SK-N-SH (cell line): ENCODE measurements around the gene DAB1. TPM values are rescaled to one million over a fixed set of nuclear protein-coding genes. Genes with fewer than 3 reads are reported as not detected.
A peak's percentile ranks its signal among the peaks of the same experiment; 100 is the strongest.

Experiments
- CTCF ChIA-PET: fragments of 300-600, 350-600 bp; formaldehyde crosslinking; extraction: SDS; loops from one replicate; lab custom pipeline; 2021; lab: Yijun Ruan, JAX
- POLR2A ChIA-PET: fragments of 350-600 bp; sonication (Branson Sonifier 250); formaldehyde crosslinking; extraction: SDS; loops from one replicate; lab custom pipeline; 2020; ENCODE audit warnings: antibody characterized with exemption, inconsistent platforms; lab: Yijun Ruan, JAX
- DNase-seq: peaks from one replicate; pipeline ENCODE4 v3.0.0; 2012
- H2AFZ ChIP-seq: fragments of 200-600 bp; sonication (generic); 2 replicates; pipeline ENCODE4 v1.8.1; 2016; ENCODE audit warnings: antibody characterized with exemption, mild to moderate bottlenecking, low read depth
- H3F3A ChIP-seq: fragments of 200-600 bp; sonication (generic); replicated peaks from 2 replicates; pipeline ENCODE3; 2016; ENCODE audit warnings: antibody characterized with exemption, mild to moderate bottlenecking; ENCODE audit not compliant: insufficient read depth
- H3K27ac ChIP-seq, 2 experiments: fragments of 200-500 bp in 1 of 2; fragments of 200-600 bp in 1 of 2; sonication (Bioruptor generic) in 1 of 2; sonication (generic), shearing (Covaris generic) in 1 of 2; 2 replicates each; pipeline versions ENCODE4 v1.5.1 to v1.6.1; 2014 to 2016; ENCODE audit warnings: low read depth in 2 of 2, inconsistent platforms in 1 of 2, low read length in 1 of 2, mild to moderate bottlenecking in 1 of 2, mixed read lengths in 1 of 2
- H3K27me3 ChIP-seq: fragments of 200-600 bp; sonication (generic), shearing (Covaris generic); 2 replicates; pipeline ENCODE4 v1.6.1; 2016; ENCODE audit warnings: mixed run types; ENCODE audit not compliant: insufficient read depth
- H3K36me3 ChIP-seq, 2 experiments: fragments of 200-500 bp in 1 of 2; fragments of 200-600 bp in 1 of 2; sonication (Bioruptor generic) in 1 of 2; sonication (generic) in 1 of 2; replicated peaks in 1 of 2; 2 replicates each; pipeline versions ENCODE3 to v1.5.1; 2014 to 2016; ENCODE audit warnings: low read length in 1 of 2, mild to moderate bottlenecking in 1 of 2; ENCODE audit not compliant: insufficient read depth in 2 of 2, control insufficient read depth in 1 of 2
- H3K4me1 ChIP-seq, 2 experiments: fragments of 200-500 bp in 1 of 2; fragments of 200-600 bp in 1 of 2; sonication (Bioruptor generic) in 1 of 2; sonication (generic), shearing (Covaris generic) in 1 of 2; 2 replicates each; pipeline versions ENCODE4 v1.5.1 to v1.6.1; 2014 to 2016; ENCODE audit warnings: low read depth in 1 of 2, low read length in 1 of 2, mixed run types in 1 of 2; ENCODE audit not compliant: insufficient read depth in 2 of 2, control insufficient read depth in 1 of 2
- H3K4me2 ChIP-seq: fragments of 200-600 bp; sonication (generic), shearing (Covaris generic); 2 replicates; pipeline ENCODE4 v1.6.1; 2017; ENCODE audit warnings: mixed run types
- H3K4me3 ChIP-seq, 2 experiments: fragments of 200-500 bp in 1 of 2; fragments of 200-600 bp in 1 of 2; sonication (Bioruptor generic) in 1 of 2; sonication (generic), shearing (Covaris generic) in 1 of 2; 2 replicates each; pipeline versions ENCODE4 v1.5.1 to v1.8.1; 2014 to 2016; ENCODE audit warnings: low read depth in 2 of 2, inconsistent platforms in 1 of 2, low read length in 1 of 2, mild to moderate bottlenecking in 1 of 2, mixed read lengths in 1 of 2, moderate library complexity in 1 of 2
- H3K79me2 ChIP-seq: fragments of 200-600 bp; sonication (generic); 2 replicates; pipeline ENCODE4 v1.8.1; 2017; ENCODE audit warnings: mild to moderate bottlenecking; ENCODE audit not compliant: insufficient read depth
- H3K9ac ChIP-seq: fragments of 200-600 bp; sonication (generic); 2 replicates; pipeline ENCODE4 v1.6.1; 2017; ENCODE audit warnings: mixed run types
- H3K9me2 ChIP-seq: fragments of 200-600 bp; sonication (generic); 2 replicates; pipeline ENCODE4 v1.6.1; 2017; ENCODE audit warnings: mixed run types
- H3K9me3 ChIP-seq: fragments of 200-600 bp; sonication (generic); 2 replicates; pipeline ENCODE4 v1.6.1; 2017; ENCODE audit warnings: mixed run types, mild to moderate bottlenecking, moderate library complexity
- H4K20me1 ChIP-seq: fragments of 200-600 bp; sonication (generic); 2 replicates; pipeline ENCODE4 v1.6.1; 2017; ENCODE audit warnings: mild to moderate bottlenecking, mixed run types; ENCODE audit not compliant: insufficient read depth
- CTCF ChIP-seq: fragments of 200-600 bp; sonication (generic); IDR thresholded peaks from 2 replicates; pipeline ENCODE4 v1.6.1; 2017; ENCODE audit warnings: antibody characterized with exemption, mild to moderate bottlenecking, moderate library complexity
- EP300 ChIP-seq, 2 experiments: IDR thresholded peaks; 2 replicates each; pipeline versions ENCODE4 v1.4.0 to v1.6.1; 2012; ENCODE audit warnings: borderline replicate concordance in 1 of 2, low read depth in 1 of 2, low read length in 1 of 2
- FOSL2 ChIP-seq: IDR thresholded peaks from 2 replicates; pipeline ENCODE4 v1.4.0; 2012; ENCODE audit warnings: low read depth, mild to moderate bottlenecking, moderate library complexity, borderline replicate concordance
- FOXJ3 ChIP-seq: sonication (generic); formaldehyde crosslinking; IDR thresholded peaks from 2 replicates; pipeline ENCODE4 v1.5.1; 2020; ENCODE audit warnings: mild to moderate bottlenecking, missing genetic modification reagents
- FOXM1 ChIP-seq: IDR thresholded peaks from 2 replicates; pipeline ENCODE4 v1.4.0; 2012; ENCODE audit warnings: low read depth, mild to moderate bottlenecking
- IRF3 ChIP-seq: fragments of 150-350 bp; IDR thresholded peaks from 2 replicates; pipeline ENCODE4 v1.6.1; 2016; ENCODE audit warnings: mild to moderate bottlenecking, low read depth, low read length
- JUND ChIP-seq: IDR thresholded peaks from 2 replicates; pipeline ENCODE4 v1.4.0; 2012
- MXI1 ChIP-seq: IDR thresholded peaks from 2 replicates; pipeline ENCODE4 v1.6.1; 2012; ENCODE audit warnings: mild to moderate bottlenecking, low read depth, low read length, improper control_type of control experiment
- NFIC ChIP-seq: IDR thresholded peaks from 2 replicates; pipeline ENCODE4 v1.4.0; 2012; ENCODE audit warnings: borderline replicate concordance
- RCOR1 ChIP-seq: fragments of 150-350 bp; IDR thresholded peaks from 2 replicates; pipeline ENCODE4 v1.6.1; 2017; ENCODE audit warnings: antibody characterized with exemption, low read length
- REST ChIP-seq: IDR thresholded peaks from 2 replicates; pipeline ENCODE4 v1.6.1; 2012; ENCODE audit warnings: mild to moderate bottlenecking, low read depth, low read length, moderate library complexity
- RFX5 ChIP-seq: IDR thresholded peaks from 2 replicates; pipeline ENCODE4 v1.6.1; 2012; ENCODE audit warnings: mild to moderate bottlenecking, improper control_type of control experiment, low read length
- TCF12 ChIP-seq: IDR thresholded peaks from 2 replicates; pipeline ENCODE4 v1.4.0; 2012
- WGBS: methylation state at CpG from one replicate; pipeline ENCODE4 v1.1.6; 2017; ENCODE audit warnings: low lambda C conversion rate; 5-methylcytosine and 5-hydroxymethylcytosine counted together
- polyA plus RNA-seq, 3 experiments: library from polyadenylated mRNA; depleted of rRNA; stranded (reverse); fragments of >200 nt; gene quantifications; 2 replicates each; pipeline ENCODE4 v1.2.3, GENCODE V29; 2012
- TF ChIP-seq, protein P1 (sequence below): IDR thresholded peaks from 2 replicates; pipeline ENCODE4; 2012
- TF ChIP-seq, protein P2 (sequence below): fragments of 150-350 bp; IDR thresholded peaks from 2 replicates; pipeline ENCODE4 v1.6.1; 2017; ENCODE audit warnings: antibody characterized with exemption, low read length, low read depth, borderline replicate concordance

The DAB1 gene
- polyA plus RNA-seq, 1 of the 3 experiments (the other 2 are of a cell fraction): 2.9 TPM

GRCh38 chr1:57254022-57254421 is 169.8 kb downstream of the DAB1 start:
- no peak overlapping the region for H3K4me3 ChIP-seq
- TF ChIP-seq, protein P1, sequence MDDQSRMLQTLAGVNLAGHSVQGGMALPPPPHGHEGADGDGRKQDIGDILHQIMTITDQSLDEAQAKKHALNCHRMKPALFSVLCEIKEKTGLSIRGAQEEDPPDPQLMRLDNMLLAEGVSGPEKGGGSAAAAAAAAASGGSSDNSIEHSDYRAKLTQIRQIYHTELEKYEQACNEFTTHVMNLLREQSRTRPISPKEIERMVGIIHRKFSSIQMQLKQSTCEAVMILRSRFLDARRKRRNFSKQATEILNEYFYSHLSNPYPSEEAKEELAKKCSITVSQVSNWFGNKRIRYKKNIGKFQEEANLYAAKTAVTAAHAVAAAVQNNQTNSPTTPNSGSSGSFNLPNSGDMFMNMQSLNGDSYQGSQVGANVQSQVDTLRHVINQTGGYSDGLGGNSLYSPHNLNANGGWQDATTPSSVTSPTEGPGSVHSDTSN: peak; percentile 42; the same call in 1 of the 2 replicates
- TF ChIP-seq CTCF (no peak), EP300 (IDR thresholded peaks at IDR 0.05; ENCODE audit: borderline replicate concordance in 1 of 2, low read depth in 1 of 2, low read length in 1 of 2) (peak in 1 of 2 experiments; percentile 47; a peak in 1 of 4 replicates), JUND (peak; percentile 29; the same call in 1 of the 2 replicates), FOSL2 (peak; percentile 54; the same call in 1 of the 2 replicates), RCOR1 (no peak), REST (no peak), MXI1 (no peak), FOXJ3 (CRISPR knock-in tag) (no peak), FOXM1 (no peak), IRF3 (no peak), RFX5 (no peak), TCF12 (peak; percentile 47), NFIC (peak; percentile 19; the same call in 1 of the 2 replicates)
- TF ChIP-seq, protein P2, sequence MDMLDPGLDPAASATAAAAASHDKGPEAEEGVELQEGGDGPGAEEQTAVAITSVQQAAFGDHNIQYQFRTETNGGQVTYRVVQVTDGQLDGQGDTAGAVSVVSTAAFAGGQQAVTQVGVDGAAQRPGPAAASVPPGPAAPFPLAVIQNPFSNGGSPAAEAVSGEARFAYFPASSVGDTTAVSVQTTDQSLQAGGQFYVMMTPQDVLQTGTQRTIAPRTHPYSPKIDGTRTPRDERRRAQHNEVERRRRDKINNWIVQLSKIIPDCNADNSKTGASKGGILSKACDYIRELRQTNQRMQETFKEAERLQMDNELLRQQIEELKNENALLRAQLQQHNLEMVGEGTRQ: no peak
- TF ChIP-seq, all 33 proteins: peak for 6
- Histone ChIP-seq H3K27me3 (no peaks in the 10 kb centered on the region), H2AFZ (no peak overlapping the region), H3K79me2 (no peaks in the 10 kb centered on the region), H4K20me1 (no peaks in the 10 kb centered on the region), H3K9me2 (no peaks in the 10 kb centered on the region), H3K27ac (no peak overlapping the region), H3K9ac (no peak overlapping the region), H3K9me3 (no peaks in the 10 kb centered on the region; the same call in 1 of the 2 replicates), H3F3A (peaks cover 7% of the 10 kb centered on the region), H3K4me1 (peaks cover 2 to 11% of the 10 kb centered on the region in 2 experiments; a peak in 2 of 4 replicates), H3K36me3 (no peaks in the 10 kb centered on the region), H3K4me2 (no peak overlapping the region)
- DNase-seq: no peak
- POLR2A ChIA-PET: no interaction called here
- WGBS: 4% methylated on average over 2 of the region's 2 CpGs
- CTCF ChIA-PET: no interaction called here
